ENCODE measurements around the gene ZNF20.

The ZNF20 gene

GRCh38 chr19:12139885-12140544 is at the start of gene ZNF20:
TSS of gene ZNF20 (minus strand) at chr19:12140350. CDS start at chr19:12140182, 168 bp downstream.
- peak; percentile 90 for DNase-seq

DNA sequence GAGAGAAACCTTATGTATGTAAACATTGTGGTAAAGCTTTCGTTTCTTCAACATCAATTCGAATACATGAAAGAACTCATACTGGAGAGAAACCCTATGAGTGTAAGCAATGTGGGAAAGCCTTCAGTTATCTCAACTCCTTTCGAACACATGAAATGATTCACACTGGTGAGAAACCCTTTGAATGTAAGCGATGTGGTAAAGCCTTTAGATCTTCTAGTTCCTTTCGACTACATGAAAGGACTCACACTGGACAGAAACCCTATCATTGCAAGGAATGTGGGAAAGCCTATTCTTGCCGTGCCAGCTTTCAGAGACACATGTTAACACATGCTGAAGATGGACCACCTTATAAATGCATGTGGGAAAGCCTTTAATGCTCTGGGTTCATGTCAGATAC is 47.5 kb upstream of the ZNF20 start:
- DNase-seq, result no peak

GRCh38 chr19:12180377-12180776 is 40.2 kb upstream of the ZNF20 start:
- no peak for DNase-seq

DNA sequence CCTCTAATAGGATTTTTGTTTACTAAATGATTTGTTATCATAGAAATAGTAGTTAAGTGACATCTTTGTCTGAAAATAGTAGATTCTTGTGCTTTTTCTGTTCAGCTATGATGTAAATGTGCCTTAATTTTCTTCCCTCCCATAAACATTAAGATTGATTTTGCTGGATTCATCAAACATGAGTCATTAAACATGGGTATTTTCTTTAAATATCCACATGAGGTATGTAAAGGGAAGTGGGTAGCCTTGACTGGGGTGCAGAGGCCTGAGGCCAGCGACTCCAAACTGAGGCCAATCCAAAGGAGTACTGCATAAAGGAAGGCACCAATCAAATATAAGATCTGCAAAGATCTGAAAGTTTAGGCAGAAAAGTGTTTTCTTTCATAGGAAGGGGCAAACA is 26.5 kb upstream of the ZNF20 start:
- no peak for DNase-seq

DNA sequence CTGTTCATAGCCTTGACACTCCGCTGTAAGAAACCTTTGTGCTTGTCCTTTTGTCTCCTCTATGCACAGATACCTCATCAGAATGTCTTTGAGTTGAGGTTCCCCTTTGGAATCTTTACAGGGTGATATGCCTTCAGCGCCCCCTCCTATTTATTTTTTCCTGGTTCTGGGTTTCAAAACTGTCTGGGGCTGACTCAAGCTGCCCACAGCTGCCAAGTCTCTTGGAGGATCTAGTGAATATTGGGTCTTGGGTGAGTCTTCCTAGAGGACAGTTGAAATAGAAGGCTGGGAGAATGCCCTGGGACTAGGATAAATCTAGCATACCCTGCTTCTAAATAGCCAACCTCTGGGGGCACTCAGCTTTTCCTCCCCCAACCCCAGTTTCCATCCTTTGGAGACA is 23.7 kb upstream of the ZNF20 start:
- DNase-seq, result no peak

- DNase-seq, result peak; percentile 94
Measured at GRCh38 chr19:12162882-12163806, 23.0 kb upstream of the ZNF20 start, which contains the start of gene ZNF136. TSS of gene ZNF136 (plus strand) at chr19:12163096. CDS start at chr19:12163204, 108 bp downstream.

DNA sequence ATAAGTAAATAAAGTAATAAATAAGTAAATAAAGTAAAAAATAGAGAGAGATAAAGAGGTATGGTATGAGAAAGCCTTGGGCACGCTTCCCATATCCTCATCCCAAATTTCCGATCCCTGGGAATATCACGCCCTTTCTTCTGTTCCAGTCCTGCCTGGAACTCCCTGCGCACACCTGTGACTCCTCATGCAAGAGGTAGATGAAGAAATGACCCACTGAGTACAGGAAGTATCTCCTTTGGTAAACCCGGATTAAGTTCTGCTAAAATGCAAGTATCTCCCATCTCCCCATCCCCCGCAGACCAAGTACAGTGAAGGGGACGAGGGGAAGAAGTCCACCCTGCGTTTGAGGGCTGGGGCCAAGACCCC is 22.3 kb upstream of the ZNF20 start:
- DNase-seq, result no peak

- peak; percentile 26 for DNase-seq
Measured at GRCh38 chr19:12159773-12160414, 19.7 kb upstream of the ZNF20 start.

DNA sequence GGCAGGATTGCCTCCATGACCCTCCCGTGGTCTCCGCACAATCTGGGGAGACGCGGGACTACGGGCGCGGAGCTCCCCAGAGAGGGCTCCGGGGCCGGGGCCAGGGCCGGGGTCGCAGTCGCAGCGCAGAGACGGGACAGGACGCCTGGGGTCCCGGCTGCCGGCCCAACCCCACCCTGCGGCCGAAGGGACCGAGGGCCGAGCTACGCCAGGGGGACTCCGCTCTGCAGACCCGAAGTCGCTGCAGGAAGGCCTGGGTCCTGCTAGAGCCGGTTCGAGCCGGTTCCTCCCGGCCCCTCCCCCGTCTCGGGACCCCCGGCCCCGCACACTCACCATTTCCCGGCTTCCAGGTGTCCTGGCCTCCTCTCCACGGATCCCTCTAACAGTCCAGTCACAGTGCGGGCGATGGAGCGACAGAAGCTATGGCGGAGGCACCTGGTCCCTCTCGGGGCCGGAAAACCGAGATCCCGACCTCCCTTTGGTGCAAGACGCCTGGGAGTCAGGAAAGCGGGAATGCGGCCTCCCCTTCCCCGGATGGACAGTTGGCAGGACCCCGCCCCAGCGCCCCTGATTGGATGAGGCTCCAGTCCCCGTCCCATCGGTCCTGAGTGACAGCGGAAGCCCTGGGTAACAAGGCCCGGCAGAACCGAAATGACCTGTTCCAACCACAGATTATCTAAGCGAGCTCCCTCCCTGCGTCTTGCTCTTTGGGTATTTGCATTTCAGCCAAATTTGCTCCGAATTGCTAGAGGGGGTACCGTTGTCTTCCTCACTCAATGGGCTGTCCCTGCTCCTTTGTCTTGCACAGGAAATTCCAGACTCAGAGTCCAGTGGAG is 16.3 kb upstream of the ZNF20 start, which contains the start of gene ZNF625:
TSS of gene ZNF625 (minus strand) at position 512 of the 836 bp plus-strand sequence. CDS start at position 336, 176 bp downstream.
- DNase-seq, result no peak

DNA sequence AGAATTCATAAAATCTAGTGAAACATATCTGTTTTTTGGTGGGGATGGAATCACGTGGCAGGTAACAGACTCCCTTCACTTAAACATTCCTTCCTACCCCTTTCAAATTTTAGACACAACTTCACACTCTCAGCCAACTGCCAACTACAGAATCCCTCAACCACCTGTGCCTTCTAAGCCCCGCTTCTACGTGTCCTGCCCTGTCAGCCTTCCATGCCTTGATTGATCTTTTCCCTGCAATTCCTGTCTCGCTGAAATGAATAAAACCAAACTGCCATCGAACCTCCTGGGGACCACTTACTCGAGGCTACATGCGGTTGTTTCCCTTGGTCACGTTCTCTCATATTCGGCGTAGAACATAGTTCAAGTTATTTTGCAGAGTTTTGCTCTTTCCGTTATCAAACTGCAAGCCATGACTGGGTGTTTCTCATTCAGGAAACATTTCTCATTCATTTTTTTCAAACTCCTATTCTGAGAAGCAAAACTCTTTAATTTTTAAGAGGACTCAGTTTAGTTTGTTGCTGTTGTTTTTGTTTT is 15.2 kb upstream of the ZNF20 start:
- DNase-seq, result no peak

GRCh38 chr19:12145348-12145747 is 5.2 kb upstream of the ZNF20 start:
- no peak for DNase-seq

DNA sequence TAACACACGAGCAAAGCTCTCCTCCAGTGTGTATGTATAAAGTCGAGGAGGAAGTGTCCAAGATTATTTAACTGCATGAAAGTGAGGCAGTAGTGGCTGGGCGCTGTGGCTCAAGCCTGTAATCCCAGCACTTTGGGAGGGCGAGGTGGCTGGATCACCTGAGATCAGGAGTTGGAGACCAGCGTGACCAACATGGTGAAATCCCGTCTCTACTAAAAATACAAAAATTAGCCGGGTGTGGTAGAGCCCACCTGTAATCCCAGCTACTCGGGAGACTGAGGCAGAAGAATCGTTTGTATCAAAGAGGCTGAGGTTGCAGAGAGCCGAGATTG is 1.2 kb upstream of the ZNF20 start:
- no peak for DNase-seq

DNA sequence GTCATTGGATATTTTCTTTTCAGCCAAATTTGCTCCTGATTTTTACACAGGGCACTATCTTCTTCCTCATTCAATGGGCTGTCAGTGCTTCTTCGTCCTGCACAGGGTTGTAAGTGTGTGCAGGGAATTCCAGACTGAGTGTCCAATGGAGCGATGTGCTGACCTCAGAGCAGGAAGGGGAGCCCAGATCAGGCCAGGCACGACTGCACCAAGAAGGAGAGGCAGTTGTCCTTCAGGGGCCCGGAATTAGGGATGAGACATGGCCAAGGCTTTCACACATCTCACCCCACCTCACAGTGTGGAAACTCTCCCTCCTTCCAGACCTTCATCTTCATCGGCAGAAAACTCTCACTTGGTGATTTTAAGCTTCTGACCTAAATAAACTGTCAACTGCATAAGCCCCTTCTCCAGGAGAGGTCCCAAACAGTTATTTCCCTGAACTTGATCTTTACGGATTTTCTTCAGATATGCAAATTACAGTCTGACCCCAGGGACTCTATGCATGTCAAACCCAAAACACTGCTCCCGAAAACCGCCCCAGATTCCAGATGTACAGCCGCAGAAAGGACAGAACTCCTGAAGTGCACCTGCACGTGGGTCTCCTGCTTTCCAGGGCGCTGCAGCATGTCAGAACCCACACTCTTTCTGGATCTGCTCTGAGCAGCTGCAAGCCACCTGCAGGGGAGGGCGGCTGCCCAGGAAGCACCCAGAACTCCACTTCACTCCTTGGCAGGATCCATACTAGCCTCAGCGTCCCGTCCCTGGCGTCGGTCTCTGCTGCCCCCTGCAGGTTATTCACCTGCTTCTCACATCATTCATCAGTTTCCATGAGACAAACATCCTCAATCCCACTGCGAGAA is 625 bp upstream of the ZNF20 start:
- DNase-seq, result peak; percentile 85

GRCh38 chr19:12139269-12139668 is 881 bp downstream of the ZNF20 start:
- DNase-seq, result no peak

- DNase-seq, result peak; percentile 42
Measured at GRCh38 chr19:12137221-12137940, 2.8 kb downstream of the ZNF20 start.

DNA sequence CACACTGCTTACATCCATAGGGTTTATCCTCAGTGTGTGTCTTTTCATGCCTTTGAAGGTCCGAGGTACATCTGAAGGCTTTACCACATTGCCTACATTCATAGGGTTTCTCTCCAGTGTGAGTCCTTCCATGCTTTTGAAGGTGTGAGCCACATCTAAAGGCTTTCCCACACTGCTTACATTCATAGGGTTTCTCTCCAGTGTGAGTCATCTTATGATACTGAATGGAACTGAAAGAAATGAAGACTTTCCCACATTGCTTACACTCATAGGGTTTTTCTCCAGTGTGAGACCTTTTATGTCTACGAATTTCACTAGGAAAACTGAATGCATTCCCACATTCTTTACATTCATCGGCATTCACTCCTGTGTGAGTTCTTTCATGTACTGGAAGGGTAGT is 7.1 kb downstream of the ZNF20 start:
- no peak for DNase-seq

- DNase-seq, result no peak
Measured at GRCh38 chr19:12126707-12127106, 13.4 kb downstream of the ZNF20 start.

- DNase-seq, result no peak
Measured at GRCh38 chr19:12117201-12117970, 22.8 kb downstream of the ZNF20 start.

- no peak for DNase-seq
Measured at GRCh38 chr19:12113121-12113520, 27.0 kb downstream of the ZNF20 start.

DNA sequence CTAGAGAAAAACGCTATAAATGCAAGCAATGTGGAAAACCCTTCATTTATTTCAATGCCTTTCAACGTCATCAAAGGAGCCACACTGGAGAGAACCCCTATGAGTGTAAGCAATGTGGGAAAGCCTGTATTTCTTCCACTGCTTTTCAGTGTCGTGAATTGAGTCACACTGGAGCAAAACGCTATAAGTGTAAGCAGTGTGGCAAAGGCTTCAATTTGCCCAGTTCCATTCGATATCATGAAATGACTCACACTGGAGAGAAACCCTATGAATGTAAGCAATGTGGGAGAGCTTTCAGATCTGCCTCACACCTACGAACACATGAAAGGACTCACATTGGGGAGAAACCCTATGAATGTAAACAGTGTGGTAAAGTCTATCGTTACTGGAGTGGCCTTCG is 27.4 kb downstream of the ZNF20 start:
- no peak for DNase-seq

Data from activated naive CD4-positive, alpha-beta T cell treated with anti-CD3 and anti-CD28 coated beads, Interleukin-2, amount 50 U/mL, for 16 hours (primary cell).